NCI-H1436 treated with DMSO at 0.1 percent for 48 hours (cell line): Measurements from ENCODE around the gene ITPK1.

Experiments
- DNase-seq: peaks from one replicate; lab custom pipeline; 2025; lab: John Stamatoyannopoulos, UW

ITPK1 gene

GRCh38 chr14:93010130-93010499, 105.6 kb downstream of the ITPK1 start:
- DNase-seq = no peak

GRCh38 chr14:93009471-93010129, 106.1 kb downstream of the ITPK1 start:
- DNase-seq = no peak

DNA sequence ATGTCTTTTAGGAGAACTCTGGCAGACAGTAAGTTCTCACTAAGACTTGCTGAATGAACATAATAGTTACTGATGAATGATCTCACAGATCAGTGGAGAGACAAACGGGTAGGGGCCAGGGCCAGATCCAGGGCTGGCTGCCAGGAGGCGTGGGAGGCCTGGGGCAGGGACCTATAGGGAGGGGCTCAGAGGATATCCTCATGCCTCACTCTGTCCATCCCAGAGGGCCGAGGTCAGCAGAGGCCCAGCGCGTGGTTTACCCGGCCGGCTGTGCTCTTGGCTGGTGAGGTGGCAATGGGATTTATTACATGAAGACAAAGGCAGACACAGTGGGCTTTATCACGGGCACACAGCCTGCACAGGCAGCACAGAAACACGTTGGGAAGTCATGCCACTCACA, 107.3 kb downstream of the ITPK1 start:
- DNase-seq = no peak

DNA sequence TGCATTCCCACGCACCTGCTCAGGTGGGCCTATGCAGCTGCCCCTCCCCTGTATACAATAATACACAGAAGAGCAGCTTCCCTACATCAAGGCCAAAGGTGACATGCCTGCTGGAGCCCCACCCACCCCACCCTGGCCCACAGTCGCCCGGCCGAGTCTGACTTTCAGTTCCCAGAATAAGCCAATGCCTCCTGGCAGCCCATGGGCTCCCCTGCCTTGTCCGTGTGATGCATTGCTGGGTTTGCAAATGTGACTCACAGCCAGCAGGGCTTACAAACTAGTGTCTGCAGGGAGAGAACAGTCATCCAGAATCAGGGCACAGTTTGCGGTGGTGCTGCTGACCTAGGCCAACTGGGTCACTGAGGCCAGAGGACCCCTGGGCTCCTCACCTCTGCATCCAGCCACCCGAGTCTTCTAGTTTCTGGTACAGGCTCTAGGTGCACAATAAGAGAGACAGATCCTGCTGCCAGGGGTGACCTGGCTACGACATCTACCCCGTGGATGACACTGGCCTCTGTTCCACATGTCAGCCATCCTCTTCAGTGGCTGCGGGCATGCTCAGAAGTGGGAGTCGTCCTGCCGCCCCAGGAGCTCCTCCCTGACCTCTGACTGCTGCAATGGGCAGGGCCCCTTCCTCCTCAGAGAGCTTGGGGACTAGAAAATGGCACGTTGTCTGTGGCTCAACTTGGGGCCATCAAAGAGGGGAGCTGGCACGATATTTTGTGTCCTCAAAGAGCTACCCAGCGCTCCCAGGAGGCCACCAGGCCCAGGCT, 108.3 kb downstream of the ITPK1 start:
- DNase-seq = no peak

DNA sequence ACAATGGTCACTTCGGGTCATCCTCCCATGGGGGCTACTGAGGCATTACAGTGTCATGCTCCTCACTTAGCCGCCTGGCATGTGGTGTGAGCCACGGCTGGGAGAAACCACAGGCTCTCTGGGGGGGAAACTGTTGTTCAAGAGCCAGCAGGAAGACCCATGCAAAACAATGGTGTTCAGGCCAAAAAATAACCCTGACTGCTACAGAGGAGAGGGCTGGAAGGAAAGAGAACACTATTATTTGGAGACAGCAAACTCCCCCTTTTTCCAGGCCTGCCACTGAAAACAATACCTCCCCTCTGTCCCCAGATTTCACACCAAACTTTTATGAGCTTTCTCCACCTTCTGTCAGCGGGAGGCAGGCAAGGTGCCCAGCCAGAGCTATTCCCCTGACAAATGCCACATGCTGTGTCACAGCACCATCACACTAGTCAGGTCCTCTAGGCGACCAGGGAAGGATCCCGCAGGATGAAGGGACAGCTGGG, 109.1 kb downstream of the ITPK1 start:
- DNase-seq = no peak

- DNase-seq = no peak
These were observed 109.9 kb downstream of the ITPK1 start for GRCh38 chr14:93005838-93006237.

GRCh38 chr14:93005135-93005813, 110.5 kb downstream of the ITPK1 start:
- no peak for DNase-seq

DNA sequence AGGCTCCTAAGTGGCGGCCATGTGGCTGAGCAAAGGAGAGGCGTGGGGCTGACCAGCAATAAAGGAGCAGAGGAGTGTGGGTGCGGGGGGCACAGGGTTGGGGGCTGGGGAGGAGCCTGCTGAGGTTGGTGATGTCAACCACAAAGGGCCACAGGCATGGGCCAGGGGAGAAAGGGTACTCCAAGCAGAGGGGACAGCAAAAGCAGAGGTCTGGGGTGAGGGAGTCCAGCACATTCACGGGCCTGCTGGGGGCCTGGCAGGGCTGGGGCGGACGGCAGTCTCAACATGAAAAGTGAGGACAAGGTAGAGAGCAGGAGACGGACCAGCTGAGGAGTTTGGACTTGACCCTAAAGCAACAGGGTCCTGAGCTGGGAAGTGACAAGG, 111.0 kb downstream of the ITPK1 start:
- DNase-seq = no peak

- DNase-seq = no peak
These were observed 111.6 kb downstream of the ITPK1 start for GRCh38 chr14:93003945-93004698.

DNA sequence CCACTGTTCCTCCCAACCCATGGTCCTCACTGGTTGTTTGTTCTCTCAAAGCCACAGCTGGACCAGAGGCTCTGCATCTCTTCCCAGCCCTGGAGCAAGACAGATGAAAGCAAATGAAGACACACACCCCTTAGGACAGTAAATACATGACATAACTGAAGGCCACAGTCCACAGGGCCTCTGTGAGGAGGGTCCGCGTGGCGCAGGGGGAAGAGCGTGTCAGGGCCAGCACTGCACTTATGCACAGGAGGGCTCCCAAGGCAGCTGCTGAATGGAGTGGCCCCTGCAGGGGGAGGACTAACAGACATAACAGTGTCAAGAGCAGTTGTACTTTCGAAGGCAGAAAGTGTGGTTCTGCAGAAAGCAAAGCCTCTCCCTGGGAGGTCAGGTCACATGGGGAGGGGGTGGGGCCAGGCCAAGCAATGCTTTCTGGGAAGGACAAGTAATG, 112.8 kb downstream of the ITPK1 start:
- no peak for DNase-seq

- no peak for DNase-seq
These were observed 113.7 kb downstream of the ITPK1 start for GRCh38 chr14:93002049-93002448.

GRCh38 chr14:92998946-92999345, 116.8 kb downstream of the ITPK1 start:
- no peak for DNase-seq

DNA sequence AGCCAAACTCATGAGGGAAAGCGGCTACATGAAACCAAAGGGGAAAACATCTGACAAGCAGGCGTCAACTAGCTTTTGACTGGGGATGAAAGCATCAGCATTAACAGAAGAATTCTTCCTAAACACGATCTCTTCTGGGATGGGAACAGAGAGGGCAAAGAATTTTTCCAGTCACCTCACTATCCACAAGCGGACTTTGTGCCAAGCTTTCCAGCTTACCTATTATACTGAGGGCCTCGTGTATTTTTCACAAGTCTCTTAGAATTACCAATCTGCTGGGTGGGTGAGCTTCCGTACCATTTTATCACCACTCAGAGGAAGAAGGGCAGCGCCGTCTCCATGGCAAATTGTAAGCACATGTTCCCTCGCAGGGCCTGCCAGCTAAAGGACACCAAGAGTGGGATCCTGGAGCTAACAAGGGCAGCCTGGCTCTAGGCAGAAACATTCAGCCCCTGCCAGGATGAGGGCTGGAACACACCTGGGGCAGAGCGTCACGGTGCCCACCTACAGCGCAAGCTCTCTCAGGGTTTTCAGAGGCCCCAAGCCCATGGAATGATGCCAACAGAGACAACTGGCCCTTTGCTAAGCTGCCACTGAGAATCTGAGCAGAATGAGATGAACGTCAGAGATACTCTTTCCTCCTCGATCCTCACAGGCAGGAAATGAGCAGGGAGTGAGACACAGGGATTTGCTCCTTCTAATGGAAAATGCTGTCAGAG, 118.2 kb downstream of the ITPK1 start:
- DNase-seq = no peak

DNA sequence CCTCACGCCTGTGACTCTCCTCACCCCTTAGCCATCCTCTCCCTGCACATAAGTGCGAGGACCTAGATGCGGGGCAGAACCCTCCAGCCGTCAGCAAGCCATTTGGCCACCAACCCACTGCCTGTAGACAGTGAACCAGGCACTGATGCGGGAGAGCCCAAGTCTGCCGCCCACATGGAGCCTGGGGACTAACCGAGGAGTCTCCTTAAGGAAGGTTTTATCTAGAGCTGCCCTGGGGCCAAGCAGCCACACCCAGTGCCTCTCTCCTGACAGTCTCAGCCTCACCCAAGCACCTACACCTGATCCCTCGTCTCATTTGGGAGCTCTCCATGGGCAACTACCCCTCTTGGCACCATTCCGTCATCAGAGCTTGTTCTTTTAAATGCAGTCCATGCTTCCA, 120.1 kb downstream of the ITPK1 start:
- no peak for DNase-seq

- DNase-seq = no peak
These were observed 120.8 kb downstream of the ITPK1 start for GRCh38 chr14:92994942-92995341.

- DNase-seq = no peak
These were observed 121.5 kb downstream of the ITPK1 start for GRCh38 chr14:92994131-92994676.

DNA sequence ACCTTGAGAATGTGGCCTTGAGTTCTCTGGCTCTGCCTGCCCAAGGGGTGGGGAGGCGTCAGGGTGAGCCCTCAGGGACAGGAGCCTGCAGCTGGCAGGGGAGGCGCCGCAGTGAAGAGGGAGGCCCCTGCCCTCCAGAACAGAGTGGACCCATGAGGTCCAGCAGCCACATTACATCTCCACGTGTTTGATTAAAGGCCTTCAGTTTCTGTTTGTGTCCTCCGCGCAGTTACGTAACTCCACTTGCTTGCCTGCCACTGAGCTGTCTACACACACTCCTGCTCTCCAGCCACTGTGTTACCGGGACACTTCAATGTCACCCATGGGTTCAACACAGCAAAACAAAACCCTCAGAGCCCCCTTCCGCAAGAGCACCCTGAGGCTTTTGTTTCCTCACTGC, 122.4 kb downstream of the ITPK1 start:
- no peak for DNase-seq

GRCh38 chr14:92991536-92991935, 124.2 kb downstream of the ITPK1 start:
- DNase-seq = no peak

DNA sequence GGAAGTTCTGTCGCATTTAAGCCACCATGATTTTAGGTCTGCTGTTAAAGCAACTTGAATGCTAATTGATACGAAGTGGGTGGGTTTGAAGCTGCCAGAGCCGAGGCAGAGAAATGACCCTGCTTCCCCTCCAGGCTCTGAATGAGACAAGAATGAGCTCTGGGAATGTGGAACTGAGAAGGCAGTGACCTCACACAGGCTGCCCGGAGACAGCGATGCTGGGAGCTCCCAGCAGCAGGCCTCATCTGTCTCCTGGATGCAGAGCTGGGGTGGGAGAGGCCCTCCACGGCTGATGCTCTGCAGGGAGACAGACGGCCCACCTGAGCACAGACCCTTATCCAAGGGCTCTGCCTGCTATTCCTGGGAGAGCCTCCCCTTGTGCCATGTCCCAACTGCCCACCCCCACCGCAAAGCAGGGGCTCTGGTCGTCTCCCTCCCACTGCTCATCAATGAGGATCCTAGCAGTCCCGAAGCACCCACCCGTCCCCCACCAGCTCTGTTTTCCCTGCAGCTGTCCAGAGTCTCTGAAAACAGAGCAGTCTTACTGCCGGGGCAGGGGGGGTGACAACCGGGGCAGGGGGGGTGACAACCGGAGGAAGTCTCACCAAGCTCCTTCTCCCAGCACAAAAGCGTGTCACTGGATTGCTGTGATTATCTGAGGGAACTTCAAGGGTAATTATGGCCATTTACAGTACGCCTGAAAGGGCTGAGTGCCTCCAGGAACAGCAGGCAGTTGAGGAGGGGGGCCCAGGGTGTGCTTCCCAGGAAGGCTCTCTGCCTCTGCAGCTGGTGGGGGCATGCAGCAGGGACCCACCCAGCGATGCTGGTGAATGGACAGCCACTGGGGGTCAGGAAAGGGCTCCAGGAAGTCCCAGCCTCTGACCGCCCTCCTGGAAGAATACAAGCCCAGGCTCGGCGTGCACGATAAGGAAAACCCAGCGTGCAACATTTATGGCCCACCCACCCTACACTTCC, 125.0 kb downstream of the ITPK1 start:
- DNase-seq = peak; percentile 25
